HG02870 (cell line): ENCODE data around the gene OTUD4.
A peak's percentile ranks its signal among the peaks of the same experiment; 100 is the strongest.
"Not testable (repeated sequence)": the region's sequence is repeated elsewhere in the genome, so short reads cannot be mapped to it uniquely, and the experiment has no call there.

Experiments used
- ATAC-seq: cut with Tn5 transposase; IDR thresholded peaks from one replicate; pipeline ENCODE4 v1.9.1; 2021; ENCODE audit warnings: mild to moderate bottlenecking, moderate library complexity; ENCODE audit not compliant: unreplicated experiment

Gene OTUD4, protein sequence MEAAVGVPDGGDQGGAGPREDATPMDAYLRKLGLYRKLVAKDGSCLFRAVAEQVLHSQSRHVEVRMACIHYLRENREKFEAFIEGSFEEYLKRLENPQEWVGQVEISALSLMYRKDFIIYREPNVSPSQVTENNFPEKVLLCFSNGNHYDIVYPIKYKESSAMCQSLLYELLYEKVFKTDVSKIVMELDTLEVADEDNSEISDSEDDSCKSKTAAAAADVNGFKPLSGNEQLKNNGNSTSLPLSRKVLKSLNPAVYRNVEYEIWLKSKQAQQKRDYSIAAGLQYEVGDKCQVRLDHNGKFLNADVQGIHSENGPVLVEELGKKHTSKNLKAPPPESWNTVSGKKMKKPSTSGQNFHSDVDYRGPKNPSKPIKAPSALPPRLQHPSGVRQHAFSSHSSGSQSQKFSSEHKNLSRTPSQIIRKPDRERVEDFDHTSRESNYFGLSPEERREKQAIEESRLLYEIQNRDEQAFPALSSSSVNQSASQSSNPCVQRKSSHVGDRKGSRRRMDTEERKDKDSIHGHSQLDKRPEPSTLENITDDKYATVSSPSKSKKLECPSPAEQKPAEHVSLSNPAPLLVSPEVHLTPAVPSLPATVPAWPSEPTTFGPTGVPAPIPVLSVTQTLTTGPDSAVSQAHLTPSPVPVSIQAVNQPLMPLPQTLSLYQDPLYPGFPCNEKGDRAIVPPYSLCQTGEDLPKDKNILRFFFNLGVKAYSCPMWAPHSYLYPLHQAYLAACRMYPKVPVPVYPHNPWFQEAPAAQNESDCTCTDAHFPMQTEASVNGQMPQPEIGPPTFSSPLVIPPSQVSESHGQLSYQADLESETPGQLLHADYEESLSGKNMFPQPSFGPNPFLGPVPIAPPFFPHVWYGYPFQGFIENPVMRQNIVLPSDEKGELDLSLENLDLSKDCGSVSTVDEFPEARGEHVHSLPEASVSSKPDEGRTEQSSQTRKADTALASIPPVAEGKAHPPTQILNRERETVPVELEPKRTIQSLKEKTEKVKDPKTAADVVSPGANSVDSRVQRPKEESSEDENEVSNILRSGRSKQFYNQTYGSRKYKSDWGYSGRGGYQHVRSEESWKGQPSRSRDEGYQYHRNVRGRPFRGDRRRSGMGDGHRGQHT

DNA sequence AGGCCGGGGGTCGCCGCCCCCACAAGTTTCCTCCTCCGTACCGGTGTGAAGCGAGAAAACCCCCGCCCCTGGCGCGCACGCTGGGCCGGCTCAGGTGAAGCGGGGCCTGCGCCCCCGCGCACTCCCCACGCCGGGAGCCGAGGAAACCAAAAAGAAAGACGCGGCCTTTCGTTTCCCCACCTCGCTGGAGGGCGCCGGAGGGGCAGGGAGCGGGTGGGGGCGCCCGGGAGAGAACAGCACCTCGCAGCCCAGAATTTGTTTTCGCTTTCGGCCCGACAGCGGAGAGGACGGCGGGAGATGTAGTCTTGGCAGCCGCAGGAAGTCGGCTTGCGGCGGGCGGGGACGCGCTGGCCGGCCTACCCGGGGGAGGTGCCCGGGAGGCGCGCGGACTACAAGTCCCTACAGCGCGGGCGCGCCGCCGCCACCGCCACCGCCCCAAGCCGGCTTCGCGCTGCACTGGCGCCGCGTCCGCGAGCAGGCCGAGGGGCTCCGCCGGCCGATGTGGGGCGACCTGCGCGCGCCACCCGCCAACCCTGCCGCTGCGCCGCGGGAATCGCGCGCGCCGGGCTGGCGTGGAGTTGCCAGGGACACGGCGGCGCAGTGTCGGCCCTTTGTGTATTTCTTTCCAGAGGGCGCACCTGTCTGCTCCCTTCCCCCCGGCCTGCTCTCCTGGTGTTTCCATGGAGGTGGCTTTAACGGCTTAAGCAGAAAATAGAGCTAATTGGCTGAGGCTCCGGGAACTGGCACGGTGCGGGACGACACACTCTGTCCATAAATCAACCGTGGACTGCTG lies at the start of gene OTUD4:
OTUD4 (minus strand) TSS at position 292 of the 793 bp plus-strand sequence. CDS start 616 bp downstream, outside the sequence.
- peak; percentile 71 for ATAC-seq

DNA sequence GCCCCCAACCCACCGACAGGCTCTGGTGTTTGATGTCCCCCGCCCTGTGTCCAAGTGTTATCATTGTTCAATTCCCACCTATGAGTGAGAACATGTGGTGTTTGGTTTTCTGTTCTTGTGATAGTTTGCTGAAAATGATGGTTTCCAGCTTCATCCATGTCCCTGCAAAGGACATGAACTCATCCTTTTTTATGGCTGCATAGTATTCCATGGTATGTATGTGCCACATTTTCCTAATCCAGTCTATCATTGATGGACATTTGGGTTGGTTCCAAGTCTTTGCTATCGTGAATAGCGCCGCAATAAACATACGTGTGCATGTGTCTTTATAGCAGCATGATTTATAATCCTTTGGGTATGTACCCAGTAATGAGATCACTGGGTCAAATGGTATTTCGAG lies 42.8 kb upstream of the OTUD4 start:
- ATAC-seq = not testable (repeated sequence)

- not testable (repeated sequence) for ATAC-seq
Measured at GRCh38 chr4:145221529-145221928, 41.1 kb upstream of the OTUD4 start.

DNA sequence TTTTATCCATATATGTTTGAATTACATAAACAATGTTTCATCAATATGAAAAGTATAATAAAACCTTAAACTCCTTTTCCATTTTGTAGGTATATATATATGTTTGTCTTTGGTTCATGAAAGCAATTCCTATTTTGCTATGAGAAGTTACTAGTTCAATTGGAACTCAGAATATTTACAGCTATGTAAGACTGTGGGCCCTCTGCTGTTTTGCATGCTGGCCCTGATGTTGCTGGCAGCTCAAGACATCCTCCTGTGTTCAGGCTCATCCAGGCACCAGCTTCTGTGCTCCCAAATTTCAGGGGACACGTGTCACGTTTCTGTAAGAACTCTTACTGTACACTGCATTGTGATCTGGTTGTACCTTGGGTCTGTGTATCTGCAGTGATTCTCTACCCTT lies 38.7 kb upstream of the OTUD4 start:
- no peak for ATAC-seq

GRCh38 chr4:145218251-145218650 lies 37.9 kb upstream of the OTUD4 start:
- ATAC-seq = peak; percentile 94

GRCh38 chr4:145217349-145217748 lies 37.0 kb upstream of the OTUD4 start:
- no peak for ATAC-seq

DNA sequence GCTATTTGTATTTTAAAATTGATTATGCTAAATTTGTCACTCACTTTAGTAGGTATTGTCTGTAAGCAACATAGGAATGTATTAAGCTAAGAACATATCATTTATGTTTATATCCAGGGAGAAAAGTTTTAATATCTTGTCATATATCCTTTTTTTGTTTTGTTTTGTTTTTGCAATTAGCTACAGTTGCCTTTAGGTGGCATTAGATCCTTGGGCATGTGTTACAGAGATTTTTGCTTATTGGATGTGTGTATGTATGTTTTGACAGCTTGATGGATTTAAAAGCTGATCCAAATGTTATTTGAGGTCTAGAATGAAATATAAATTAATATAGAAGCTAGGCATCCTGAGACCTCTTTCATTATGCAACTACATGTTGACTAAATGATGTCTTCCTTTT lies 36.1 kb upstream of the OTUD4 start:
- no peak for ATAC-seq

DNA sequence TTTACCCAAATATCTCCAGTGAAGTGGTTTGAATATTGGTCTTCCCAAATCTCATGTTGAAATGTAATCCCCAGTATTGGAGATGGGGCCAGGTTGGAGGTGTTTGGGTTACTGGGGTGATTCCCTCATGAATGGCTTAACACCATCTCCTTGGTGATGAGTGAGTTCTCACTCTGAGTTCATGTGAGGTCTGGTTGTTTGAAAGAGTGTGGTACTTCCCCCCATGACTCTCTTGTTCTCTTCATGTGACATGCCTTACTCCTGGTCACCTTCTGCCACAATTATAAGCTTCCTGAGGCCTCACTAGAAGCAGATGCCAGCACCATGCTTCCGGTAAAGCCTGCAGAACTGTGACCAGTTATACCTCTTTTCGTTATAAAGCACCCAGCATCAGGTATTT lies 32.9 kb upstream of the OTUD4 start:
- no peak for ATAC-seq

- ATAC-seq = no peak
Measured at GRCh38 chr4:145207934-145208333, 27.5 kb upstream of the OTUD4 start.

DNA sequence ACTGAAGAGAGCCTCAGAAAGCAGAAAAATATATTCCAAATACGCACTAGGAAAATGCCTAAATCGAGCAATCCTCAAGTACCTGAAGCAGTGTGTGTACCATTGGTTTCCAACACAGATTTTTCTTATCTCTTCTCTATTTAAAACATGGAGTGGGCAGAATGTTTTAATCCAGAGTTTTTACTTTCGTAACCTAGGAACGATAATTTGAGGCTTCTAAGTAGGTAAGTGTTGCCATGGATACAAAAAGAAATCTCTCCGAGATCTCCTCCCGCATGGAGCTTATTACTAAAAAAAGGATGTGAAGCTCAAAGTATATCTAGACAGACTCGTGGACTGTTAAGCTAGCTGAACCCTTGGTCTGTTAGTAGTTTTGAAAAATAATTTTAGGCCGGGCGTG lies 23.0 kb upstream of the OTUD4 start:
- no peak for ATAC-seq

DNA sequence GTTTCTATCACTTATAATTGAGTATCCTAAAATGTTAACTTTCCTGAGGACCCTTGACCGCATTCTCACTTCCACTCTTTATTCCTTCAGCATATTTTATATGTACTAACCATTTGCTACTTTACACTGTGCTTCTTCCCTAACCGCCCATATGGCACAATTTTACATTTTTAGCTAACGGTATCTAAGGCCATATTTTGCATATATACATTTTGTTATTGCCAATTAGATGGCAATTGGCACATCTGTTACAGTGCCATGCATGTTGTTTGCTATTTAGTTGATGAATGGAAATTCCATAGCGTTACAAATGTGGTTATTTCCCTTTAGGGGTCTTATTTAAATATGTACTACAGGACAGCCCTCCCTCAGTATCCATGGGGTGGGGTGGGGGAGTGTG lies 20.0 kb upstream of the OTUD4 start:
- no peak for ATAC-seq

DNA sequence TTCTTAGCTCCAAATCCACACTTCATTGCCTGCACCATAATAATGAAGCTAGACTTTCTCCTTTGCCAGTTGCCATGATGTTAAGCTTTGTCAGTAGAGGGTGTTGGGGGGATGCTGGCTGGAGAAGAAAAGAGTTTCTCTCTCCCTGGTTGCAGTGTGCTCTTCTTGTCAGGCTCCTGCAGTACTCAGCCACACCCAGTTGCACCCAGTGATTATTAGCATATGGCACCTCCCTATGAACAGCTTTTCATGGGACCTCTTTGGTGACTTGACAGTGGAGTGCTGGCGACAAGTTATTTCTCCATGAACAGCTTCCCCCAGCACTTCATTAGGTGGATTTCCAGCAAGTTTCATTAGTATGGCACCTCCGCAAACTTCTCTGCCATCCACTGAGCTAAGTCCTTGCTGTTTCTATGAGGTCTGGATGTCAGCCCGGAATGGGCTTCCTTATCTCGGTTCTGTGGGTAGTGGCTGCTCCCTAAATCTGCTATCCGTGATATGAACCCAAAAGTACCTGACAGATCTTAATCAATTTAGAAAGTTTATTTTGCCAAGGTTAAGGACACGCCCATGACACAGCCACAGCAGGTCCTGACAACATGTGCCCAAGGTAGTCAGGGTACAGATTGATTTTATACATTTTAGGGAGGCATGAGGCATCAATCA lies 18.8 kb upstream of the OTUD4 start:
- ATAC-seq = no peak

- ATAC-seq = no peak
Measured at GRCh38 chr4:145196747-145197146, 16.4 kb upstream of the OTUD4 start.

DNA sequence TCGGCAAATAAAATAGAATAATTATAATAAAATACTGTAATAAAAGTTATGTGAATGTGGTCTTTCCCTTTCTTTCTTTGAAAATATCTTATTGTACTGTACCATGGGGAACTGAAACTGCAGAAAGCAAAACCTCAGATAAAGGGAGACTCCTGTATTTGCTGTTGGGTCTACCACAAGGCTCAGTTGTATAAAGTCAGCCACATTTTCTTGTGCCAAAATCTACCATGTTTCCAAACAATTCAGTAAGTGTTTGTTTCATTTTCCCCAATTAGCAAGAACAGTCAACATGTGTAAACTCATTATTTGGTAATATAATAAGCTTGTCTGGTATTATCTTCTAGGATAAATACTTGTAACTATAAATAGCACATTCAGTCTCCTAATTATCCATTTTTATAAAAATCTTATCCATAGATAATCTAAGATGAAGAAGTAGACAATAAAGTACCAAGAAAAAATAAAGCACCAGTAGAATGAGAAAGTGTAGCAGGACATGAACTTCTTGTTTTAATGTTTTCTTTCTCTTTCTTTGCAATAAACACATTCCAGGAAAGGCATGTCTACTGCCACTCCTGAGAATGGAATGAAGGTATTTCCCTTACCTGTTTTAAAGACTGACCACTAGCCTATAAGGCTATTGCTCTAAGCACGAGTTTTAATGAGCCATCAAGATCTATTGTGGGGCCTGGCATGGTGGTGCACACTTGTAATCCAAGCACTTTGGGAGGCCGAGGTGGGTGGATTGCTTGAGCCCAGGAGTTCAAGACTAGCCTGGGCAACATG lies 15.0 kb upstream of the OTUD4 start:
- peak; percentile 89 for ATAC-seq

DNA sequence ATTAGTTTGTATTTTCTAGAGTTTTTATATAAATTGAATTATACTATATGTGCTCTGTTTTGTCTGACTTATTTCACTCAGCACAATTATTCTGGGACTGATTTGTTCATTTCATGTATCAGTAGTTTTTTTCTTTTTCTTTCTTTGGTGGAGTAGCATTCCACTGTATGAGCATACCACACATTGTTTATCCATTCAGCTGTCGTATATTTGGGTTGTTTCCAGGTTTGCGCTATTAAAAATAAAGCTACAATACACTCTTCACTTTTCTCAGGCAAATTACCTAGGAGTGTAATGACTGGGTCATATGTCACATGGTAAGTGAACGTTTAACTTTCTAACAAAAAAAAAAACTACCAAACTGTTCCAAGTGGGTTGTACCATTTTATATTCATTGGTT lies 9.6 kb upstream of the OTUD4 start:
- ATAC-seq = no peak

DNA sequence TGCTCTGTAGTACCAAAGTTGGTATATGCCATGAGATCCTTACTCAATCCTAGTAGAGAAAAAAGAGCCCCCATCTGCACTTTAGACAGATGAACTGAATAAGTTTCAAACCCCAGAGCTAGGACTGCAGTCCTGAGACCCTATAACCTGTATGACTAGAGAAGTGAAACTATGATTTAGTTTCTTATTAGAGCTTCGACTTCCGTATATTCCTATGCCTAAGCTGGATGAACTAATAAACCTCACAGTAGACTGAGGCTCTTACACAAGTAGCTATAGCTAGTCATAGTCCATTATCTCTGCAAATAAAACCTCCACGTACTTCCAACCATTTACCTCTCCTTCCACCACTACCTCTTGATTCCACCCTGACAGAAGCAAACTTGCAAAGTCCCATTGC lies 6.3 kb upstream of the OTUD4 start:
- peak; percentile 92 for ATAC-seq

GRCh38 chr4:145183581-145183980 lies 3.2 kb upstream of the OTUD4 start:
- no peak for ATAC-seq

DNA sequence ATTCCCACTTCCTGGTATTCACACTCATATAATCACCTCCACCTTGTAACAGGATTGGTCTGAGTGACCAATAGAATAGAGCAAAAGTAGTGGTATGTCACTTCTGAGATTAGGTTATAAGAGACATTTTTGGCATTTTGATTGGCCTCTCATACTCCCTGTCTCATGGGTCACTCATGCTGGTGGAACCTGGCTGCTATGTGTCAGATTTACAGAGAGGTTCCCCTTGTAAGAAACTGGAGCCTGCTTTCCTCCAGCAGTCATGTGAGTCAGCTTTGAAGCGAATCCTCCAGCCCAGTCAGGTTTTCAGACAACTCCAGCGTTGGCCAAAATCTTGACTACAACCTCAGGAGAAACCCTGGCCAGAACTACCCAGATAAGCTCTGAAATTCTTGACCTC lies 2.6 kb upstream of the OTUD4 start:
- no peak for ATAC-seq

- no peak for ATAC-seq
Measured at GRCh38 chr4:145182222-145182621, 1.8 kb upstream of the OTUD4 start.
